ENCODE results near the gene LIPT1. TPM values are rescaled to one million over a fixed set of nuclear protein-coding genes. Genes with fewer than 3 reads are reported as not detected.
A peak's percentile ranks its signal among the peaks of the same experiment; 100 is the strongest.

The LIPT1 gene
- total and polyA plus RNA-seq, 2 of the 8 experiments (the other 6 are each of a cell fraction or from before 2014, with no cell fraction given), result 6.1 to 10.9 TPM

DNA sequence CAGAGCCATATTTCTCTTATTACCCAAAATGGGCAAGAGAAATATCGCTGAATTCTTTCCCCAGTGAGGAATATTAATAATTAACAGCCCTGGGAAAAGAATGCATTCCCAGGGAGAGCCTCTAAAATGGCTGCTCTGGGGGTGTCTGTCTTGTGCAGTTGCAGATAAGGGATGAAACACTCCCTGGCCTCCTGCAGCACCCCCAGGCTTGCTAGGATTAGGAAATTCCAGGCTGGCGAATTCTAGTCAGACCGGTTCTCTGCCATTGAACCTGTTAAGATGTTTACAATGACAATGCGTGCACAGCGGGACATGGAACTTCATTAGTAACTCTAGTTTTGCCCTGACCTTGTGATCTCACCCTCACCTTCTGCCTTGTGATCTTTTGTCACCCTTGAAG, 50.7 kb downstream of the LIPT1 start:
- Histone ChIP-seq H3K27ac (ENCODE audit: low read depth, low read length) (no peak overlapping the region), H2BK120ac (replicated peaks; ENCODE audit: low read depth, low read length) (no peak overlapping the region), H2BK12ac (ENCODE audit: low read depth, low read length) (no peak overlapping the region), H3K4me2 (ENCODE audit: insufficient read depth in 1 of 2, low read depth in 2 of 2, low read length in 2 of 2) (no peak overlapping the region), H3K4me1 (replicated peaks in 1 of 4; ENCODE audit: control insufficient read depth in 3 of 4, insufficient read depth in 4 of 4, low read length in 3 of 4) (no peaks in the 10 kb centered on the region), H4K8ac (ENCODE audit: extremely low read depth, insufficient read depth, low read length) (no peak overlapping the region), H2AFZ (ENCODE audit: low read length) (no peak overlapping the region), H3K9me3 (ENCODE audit: insufficient read depth in 2 of 2, low read depth in 1 of 2, low read length in 1 of 2) (peaks cover 31 to 35% of the 10 kb centered on the region in 2 experiments), H4K5ac (ENCODE audit: insufficient read length, low read depth, low read length) (no peak overlapping the region), H3K27me3 (replicated peaks in 1 of 4; ENCODE audit: control insufficient read depth in 3 of 4, extremely low read depth in 1 of 4, insufficient read depth in 3 of 4, low read length in 3 of 4) (no peaks in the 10 kb centered on the region), H3K56ac (replicated peaks; ENCODE audit: insufficient read length, low read depth, low read length) (no peak overlapping the region), H3K79me1 (ENCODE audit: low read depth, low read length) (no peaks in the 10 kb centered on the region), H4K91ac (replicated peaks; ENCODE audit: insufficient read length, low read length) (no peak overlapping the region), H3K9ac (replicated peaks in 1 of 4; ENCODE audit: extremely low read depth in 1 of 4, low read depth in 3 of 4, low read length in 3 of 4) (no peak overlapping the region), H3K79me2 (ENCODE audit: control insufficient read depth in 1 of 2, insufficient read depth in 2 of 2, low read length in 2 of 2) (no peaks in the 10 kb centered on the region), H3K36me3 (ENCODE audit: control insufficient read depth in 2 of 4, insufficient read depth in 4 of 4, low read length in 3 of 4) (peaks cover 0 to 9% (median 2%) of the 10 kb centered on the region in 4 experiments; a peak in 4 of 8 replicates), H2AK5ac (ENCODE audit: low read depth, low read length) (no peak overlapping the region), H4K20me1 (replicated peaks in 1 of 2; ENCODE audit: control insufficient read depth in 1 of 2, insufficient read depth in 2 of 2, low read length in 2 of 2) (no peaks in the 10 kb centered on the region), H3K23me2 (ENCODE audit: low read depth, low read length) (no peaks in the 10 kb centered on the region), H3K4ac (replicated peaks; ENCODE audit: insufficient read length, low read depth, low read length) (no peak overlapping the region), H2BK20ac (ENCODE audit: low read length) (no peak overlapping the region), H3K4me3 (ENCODE audit: extremely low read depth in 1 of 4, insufficient read depth in 2 of 4, low read depth in 3 of 4, low read length in 4 of 4) (no peak overlapping the region; a peak in 1 of 8 replicates), H3K23ac (ENCODE audit: insufficient read length) (no peak overlapping the region), H2BK5ac (ENCODE audit: low read depth, low read length) (no peak overlapping the region), H3K14ac (ENCODE audit: insufficient read length) (no peak overlapping the region), H2BK15ac (ENCODE audit: low read length) (no peak overlapping the region), H3K18ac (ENCODE audit: extremely low read depth, low read length) (no peak overlapping the region)
- ChIA-PET POLR2A (ENCODE audit: partially characterized antibody) (no interaction called here), CTCF (ENCODE audit: partially characterized antibody) (no interaction called here)
- DNase-seq (ENCODE audit: low read depth in 1 of 2, low spot score in 2 of 2) (peak in 1 of 2 experiments; percentile 49), FAIRE-seq (no peak)
- whole genome bisulfite sequencing, 2 experiments (ENCODE audit: extremely low coverage in 1 of 2, insufficient coverage in 1 of 2, insufficient read length in 1 of 2, insufficient replicate concordance in 2 of 2, low coverage in 1 of 2, low lambda C conversion rate in 2 of 2, missing lambda C conversion rate in 1 of 2), result 86% methylated on average over 5 of the region's 5 CpGs; no CpG with 5 or more reads in 1 of the 2 experiments
- TF ChIP-seq SP1 (IDR thresholded peaks at IDR 0.05; ENCODE audit: low read depth, low read length) (peak; percentile 88), NRF1 (IDR thresholded peaks at IDR 0.05; ENCODE audit: low read depth, low read length) (no peak), CEBPB (IDR thresholded peaks at IDR 0.05; ENCODE audit: low read depth, low read length) (peak; percentile 79), FOSL1 (IDR thresholded peaks at IDR 0.05; ENCODE audit: insufficient read depth, low read depth, low read length) (no peak), NANOG (IDR thresholded peaks at IDR 0.05; ENCODE audit: insufficient read depth, low read depth, low read length, poor library complexity, severe bottlenecking) (peak; percentile 48), SAP30 (IDR thresholded peaks at IDR 0.05; ENCODE audit: insufficient read depth, insufficient replicate concordance, low read length) (no peak), TCF12 (IDR thresholded peaks at IDR 0.05; ENCODE audit: low read depth, low read length) (peak; percentile 83; the same call in 1 of the 2 replicates), EP300 (IDR thresholded peaks at IDR 0.05; ENCODE audit: borderline replicate concordance in 1 of 2, low read depth in 2 of 2, low read length in 2 of 2) (peak; percentile 83 to 95; a peak in 2 of 3 replicates), RFX5 (IDR thresholded peaks at IDR 0.05; ENCODE audit: borderline replicate concordance, low read depth, low read length) (no peak), CHD1 (IDR thresholded peaks at IDR 0.05; ENCODE audit: low read depth, low read length) (no peak), YY1 (IDR thresholded peaks at IDR 0.05; ENCODE audit: low read depth, low read length) (no peak), POU5F1 (IDR thresholded peaks at IDR 0.05; ENCODE audit: low read depth, low read length) (0 out of 2 replicates have a peak, but pooled peaks have one; percentile 32), TAF1 (IDR thresholded peaks at IDR 0.05; ENCODE audit: low read depth, low read length) (no peak), CTBP2 (IDR thresholded peaks at IDR 0.05; ENCODE audit: borderline replicate concordance, insufficient read depth, insufficient read length, low read length) (no peak), BCL11A (IDR thresholded peaks at IDR 0.05; ENCODE audit: low read depth in 2 of 2, low read length in 2 of 2) (peak in 1 of 2 experiments; percentile 30)
